Fibroblast of mammary gland (primary cell): ENCODE results near the gene ARMC5.

Source experiments
- DNase-seq: peaks from one replicate; pipeline ENCODE4 v3.0.0-alpha.2; 2010; ENCODE audit warnings: low read depth
- H3K4me3 ChIP-seq: 2 replicates; pipeline ENCODE4 v1.5.1; 2011; ENCODE audit warnings: low read depth, mild to moderate bottlenecking, low read length, moderate library complexity; ENCODE audit not compliant: control insufficient read depth
- CTCF ChIP-seq: conservative IDR thresholded peaks from 2 replicates; pipeline ENCODE4 v1.5.1; 2011; ENCODE audit warnings: low read depth, low read length, inconsistent platforms; ENCODE audit not compliant: control insufficient read depth, insufficient read depth

ARMC5 gene

GRCh38 chr16:31423801-31424200 is 35.5 kb upstream of the ARMC5 start:
- TF ChIP-seq CTCF, result no peak
- no peak overlapping the region for H3K4me3 ChIP-seq
- DNase-seq, result no peak

GRCh38 chr16:31427441-31428278 is 31.6 kb upstream of the ARMC5 start:
- TF ChIP-seq CTCF, result no peak
- peak; percentile 43 for DNase-seq
- no peak overlapping the region for H3K4me3 ChIP-seq

GRCh38 chr16:31428279-31428597 is 31.1 kb upstream of the ARMC5 start, which contains the start of gene COX6A2:
TSS of gene COX6A2 (minus strand) at chr16:31428360. CDS start at chr16:31428325, 35 bp downstream.
- H3K4me3 ChIP-seq, result no peak within 1 kb of the TSS
- TF ChIP-seq CTCF, result no peak
- DNase-seq, result no peak

GRCh38 chr16:31428638-31429247 is 30.6 kb upstream of the ARMC5 start:
- DNase-seq, result no peak
- H3K4me3 ChIP-seq, result no peak overlapping the region
- no peak for TF ChIP-seq CTCF

GRCh38 chr16:31429314-31429713 is 30.0 kb upstream of the ARMC5 start:
- no peak overlapping the region for H3K4me3 ChIP-seq
- TF ChIP-seq CTCF, result no peak
- no peak for DNase-seq

GRCh38 chr16:31429796-31430195 is 29.5 kb upstream of the ARMC5 start:
- TF ChIP-seq CTCF, result no peak

More at GRCh38 chr16:31429796-31430195, 29.5 kb upstream of the ARMC5 start:
- no peak for DNase-seq
- H3K4me3 ChIP-seq, result no peak overlapping the region
